Right lung (tissue), 5 donors: ENCODE measurements around the gene KRT3. TPM values are rescaled to one million over a fixed set of nuclear protein-coding genes. Genes with fewer than 3 reads are reported as not detected.
A peak's percentile ranks its signal among the peaks of the same experiment; 100 is the strongest.

ENCODE experiments used
- DNase-seq, 2 donors: peaks; one replicate each; pipeline ENCODE4 v3.0.0-alpha.2; 2013
- polyA plus RNA-seq, 5 donors: library from polyadenylated mRNA; unstranded; fragments of 120-200 nt; gene quantifications; one replicate each; pipeline versions ENCODE4 v1.2.1 to v1.2.3, GENCODE V29; 2013; ENCODE audit warnings: inconsistent platforms in 1 of 5, low replicate concordance in 1 of 5; ENCODE audit not compliant: insufficient read length in 5 of 5, insufficient read depth in 1 of 5

KRT3 gene
- polyA plus RNA-seq, 5 donors: not detected

DNA sequence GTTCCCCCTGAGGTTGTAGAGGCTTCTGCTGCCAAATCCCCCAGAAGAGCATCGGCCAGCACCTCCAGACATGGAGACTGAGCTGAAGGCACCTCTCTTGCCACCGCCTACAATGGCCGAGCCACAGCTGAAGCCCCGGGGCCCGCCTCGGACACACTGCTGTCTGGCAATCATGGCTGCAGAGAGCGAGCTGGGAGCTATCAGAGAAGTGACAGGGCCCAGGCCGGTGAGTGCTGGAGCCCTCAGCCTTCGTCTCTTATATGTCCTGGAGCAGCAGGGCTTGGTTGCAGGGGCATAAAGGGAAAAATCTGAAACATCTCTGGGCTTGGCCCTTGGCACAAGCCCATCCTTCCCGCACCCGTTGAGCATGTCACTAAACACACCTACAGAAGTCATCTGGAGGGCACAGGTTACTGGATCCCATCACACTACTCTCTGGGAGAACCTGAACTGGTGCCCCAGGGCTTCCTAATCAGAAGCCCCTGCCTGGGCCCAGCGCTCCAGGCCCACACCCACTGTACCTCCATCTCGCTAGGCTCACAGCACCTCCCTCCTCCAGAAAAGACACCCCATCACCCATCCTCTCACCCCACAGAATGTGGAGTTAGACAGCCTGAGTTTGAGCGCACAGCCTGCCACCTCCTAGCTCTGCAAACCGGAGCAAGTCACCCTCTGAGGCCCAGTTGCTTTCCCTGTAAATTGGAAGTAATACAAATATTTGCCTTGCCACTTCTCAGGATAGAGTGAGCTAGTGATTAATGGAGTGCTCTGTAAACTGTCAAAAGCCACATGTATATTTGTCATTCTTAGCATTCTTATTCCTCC lies 18.2 kb upstream of the KRT3 start, which contains the start of gene KRT4:
Gene KRT4 (minus strand): TSS at position 232 of the 825 bp plus-strand sequence. CDS start 58 bp downstream, at position 174.
- peak in 1 of 2 donors; percentile 44 for DNase-seq

DNA sequence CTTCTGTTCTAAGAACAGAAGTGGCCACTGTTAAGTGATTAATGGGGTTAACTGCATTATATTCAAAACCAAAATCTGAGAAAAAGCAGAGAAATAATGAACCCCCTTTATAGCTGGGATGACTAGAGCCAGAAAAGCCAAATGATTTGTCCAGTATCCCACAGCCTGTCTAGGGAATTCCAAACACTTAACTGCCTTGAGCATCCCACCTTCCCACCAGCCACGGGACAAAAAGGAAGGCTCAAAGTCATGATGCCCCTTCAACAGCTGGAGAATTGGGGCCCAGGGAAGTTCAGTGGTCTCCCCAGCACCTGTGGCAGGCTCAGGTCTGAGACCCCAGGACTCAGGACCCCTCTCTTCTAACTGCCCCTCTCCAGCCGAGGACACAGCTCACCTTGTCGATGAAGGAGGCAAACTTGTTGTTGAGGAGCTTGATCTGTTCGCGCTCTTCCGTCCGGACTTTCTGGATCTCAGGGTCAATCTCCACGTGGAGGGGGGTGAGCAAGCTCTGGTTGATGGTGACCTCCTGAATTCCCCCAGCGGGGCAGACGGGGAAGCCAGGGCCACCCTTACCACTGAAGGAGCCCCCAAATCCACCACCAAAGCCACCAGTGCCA lies 17.4 kb upstream of the KRT3 start:
- no peak for DNase-seq

DNA sequence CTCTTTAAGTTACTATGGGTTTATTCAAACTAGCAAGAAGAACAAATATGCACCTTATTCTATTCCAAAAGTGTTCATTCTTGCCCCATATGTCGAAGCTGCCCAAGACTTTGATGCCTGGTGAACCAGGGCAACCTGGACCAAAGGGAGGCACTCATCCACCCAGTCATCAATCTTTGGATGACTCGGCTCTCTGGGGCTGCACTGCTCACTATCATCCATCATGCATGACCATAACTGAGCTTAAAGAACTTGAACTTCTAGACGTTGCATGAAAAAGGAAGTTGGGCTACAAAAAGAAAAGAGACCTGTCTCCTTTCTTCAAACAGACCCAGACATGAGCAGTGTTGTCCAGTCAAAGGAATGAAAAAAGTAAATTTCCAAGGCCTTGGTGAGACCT lies 16.8 kb upstream of the KRT3 start:
- no peak for DNase-seq

DNA sequence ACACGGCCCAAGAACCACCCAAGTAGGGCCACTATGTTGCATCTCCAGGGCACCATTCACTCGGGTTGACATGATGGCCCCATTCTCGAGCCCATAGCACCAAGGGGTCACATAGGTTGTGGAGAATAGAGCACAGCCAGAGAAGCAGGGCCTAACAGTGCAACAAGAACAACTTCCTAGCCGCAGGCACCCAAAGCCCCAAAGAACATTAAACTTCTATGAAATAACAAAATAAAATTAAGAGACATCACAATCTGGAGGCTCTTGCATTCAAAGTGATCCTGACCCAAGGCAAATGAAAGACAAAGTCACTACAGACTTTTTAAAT lies 16.1 kb upstream of the KRT3 start:
- no peak for DNase-seq

DNA sequence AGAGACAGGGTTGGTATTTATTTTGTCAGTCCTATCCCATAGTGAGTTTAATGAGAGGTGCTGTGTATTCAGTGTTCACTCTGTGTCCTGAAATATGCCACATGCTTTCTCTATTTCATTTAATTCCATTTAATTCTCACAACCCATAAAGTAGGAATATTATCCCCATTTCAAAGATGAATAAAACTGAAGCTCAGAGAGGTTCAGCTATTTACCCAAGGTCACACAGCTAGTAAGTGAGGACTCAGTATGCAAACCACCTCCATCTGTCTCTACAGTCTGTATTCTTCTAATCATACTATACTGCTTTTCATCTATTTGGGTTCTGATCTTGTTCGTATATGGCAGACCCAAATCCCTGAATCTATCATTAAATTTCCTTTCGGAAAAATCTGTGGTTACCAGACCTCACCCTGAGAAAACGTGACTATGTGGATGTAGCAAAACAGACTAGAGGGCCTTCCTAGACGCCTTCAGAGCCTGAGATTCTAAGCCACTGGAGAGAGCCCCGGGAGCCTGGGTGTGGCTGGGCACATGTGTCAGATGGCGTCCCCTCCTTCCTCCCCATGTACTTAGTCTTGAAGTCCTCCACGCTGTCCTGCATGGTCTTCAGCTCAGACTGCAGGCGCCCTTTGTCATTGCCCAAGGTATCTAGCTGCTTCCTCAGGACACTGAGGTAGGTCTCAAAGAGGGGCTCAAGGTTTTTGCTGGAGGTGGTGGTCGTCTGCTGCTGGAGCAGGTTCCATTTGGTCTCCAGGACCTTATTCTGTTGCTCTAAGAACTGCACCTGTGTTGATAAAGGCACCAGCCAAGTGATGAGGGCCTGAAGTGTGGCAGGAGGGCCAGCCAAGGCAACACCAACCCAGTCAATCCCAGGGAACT lies 15.5 kb upstream of the KRT3 start:
- DNase-seq: no peak

DNA sequence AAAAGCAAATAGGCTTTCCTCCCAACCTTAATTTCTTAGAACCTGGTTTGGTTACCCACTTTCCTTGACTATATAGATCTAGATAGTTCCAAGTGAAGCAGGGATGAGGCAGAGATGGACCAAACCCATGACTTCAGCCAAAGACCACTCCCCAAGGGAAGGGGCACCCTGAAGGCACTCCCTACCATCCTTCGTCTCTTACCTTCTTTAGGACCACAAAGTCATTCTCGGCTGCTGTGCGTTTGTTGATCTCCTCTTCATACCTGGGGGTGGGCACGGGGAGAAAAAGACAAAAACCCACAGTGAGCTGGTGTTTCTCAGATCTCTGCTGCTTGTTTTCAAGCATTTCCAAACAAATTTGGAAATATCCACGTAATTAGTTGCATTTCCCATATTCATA lies 14.6 kb upstream of the KRT3 start:
- DNase-seq: no peak

DNA sequence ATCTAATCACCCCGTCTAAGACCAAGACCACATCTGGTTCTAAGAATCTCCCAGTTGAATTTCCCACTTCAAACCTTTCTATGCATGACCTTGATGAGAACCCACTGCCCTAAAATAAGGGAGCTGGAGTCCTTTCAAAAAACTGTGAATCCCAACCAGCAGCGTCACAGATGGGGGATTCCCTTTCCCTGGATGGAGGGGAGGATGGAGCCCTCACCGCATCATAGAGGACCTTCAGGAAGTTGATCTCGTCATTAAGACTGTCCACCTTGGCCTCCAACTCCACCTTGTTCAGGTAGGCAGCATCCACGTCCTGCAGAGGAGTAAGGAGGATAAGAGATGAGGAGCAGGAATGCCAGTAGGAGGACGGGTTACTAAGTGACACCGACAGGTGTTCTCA lies 13.2 kb upstream of the KRT3 start:
- no peak for DNase-seq

DNA sequence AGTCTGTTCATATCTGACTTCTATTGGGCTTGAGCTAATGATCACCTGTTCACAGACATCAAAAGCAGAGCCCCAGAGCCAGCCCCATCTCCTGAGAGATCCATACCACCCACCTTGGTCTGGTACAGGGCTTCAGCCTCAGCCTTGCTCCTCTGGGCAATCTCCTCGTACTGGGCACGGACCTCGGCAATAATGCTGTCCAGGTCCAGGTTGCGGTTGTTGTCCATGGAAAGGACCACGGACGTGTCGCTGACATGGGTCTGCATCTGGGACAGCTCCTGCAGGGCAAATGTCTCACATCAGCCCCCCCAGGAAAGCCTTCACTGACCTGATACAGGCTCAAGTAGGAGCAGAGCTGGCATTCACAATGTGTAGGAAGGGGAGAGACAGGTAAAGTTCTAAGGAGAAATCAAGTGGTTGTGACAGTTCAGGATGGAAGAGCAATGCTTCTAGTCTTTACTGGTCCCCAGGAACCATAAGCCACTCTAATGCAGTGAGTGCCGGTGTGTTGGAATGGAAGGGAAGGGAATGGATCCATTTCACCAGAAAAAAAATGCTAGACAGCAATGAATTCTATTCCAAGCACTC lies 12.8 kb upstream of the KRT3 start:
- no peak for DNase-seq

DNA sequence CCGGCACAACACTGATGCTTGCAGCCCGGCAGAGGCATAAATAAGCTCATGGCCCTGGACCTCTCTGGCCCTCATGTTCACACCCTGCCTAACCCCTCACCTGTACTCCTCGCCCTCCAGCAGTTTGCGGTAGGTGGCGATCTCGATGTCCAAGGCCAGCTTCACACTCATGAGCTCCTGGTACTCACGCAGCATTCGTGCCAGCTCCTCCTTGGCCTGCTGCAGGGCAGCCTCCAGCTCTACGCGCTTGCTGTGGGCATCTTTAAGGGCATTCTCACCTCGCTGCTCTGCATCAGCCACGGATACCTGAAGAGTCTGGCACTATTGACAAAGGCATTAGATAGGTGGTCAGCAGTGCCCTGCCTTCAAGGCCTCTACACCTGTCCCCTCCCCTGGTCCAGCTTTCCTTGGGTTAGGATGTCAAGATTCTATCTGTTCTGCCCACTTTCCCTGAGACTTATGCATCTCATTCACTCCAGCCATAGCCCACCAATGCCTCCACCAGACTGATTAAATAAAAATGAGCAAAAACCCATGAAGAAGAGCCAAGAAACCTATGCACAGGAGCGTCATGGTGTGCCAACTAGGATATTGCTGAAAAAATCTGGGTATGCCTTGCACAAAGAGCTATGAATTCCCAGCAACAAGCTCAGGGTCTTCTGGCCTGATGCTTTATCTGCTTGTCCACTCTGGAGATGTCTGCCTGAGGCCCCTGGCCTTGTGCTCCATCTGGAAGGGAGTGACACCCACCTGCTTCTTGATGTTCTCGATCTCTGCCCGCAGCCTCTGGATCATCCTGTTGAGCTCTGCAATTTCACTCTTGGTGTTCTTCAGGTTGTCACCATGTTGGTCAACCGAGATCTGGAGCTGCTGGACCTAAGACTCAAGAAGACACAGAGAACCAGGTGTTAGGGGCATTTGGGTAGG lies 11.9 kb upstream of the KRT3 start:
- DNase-seq: no peak

DNA sequence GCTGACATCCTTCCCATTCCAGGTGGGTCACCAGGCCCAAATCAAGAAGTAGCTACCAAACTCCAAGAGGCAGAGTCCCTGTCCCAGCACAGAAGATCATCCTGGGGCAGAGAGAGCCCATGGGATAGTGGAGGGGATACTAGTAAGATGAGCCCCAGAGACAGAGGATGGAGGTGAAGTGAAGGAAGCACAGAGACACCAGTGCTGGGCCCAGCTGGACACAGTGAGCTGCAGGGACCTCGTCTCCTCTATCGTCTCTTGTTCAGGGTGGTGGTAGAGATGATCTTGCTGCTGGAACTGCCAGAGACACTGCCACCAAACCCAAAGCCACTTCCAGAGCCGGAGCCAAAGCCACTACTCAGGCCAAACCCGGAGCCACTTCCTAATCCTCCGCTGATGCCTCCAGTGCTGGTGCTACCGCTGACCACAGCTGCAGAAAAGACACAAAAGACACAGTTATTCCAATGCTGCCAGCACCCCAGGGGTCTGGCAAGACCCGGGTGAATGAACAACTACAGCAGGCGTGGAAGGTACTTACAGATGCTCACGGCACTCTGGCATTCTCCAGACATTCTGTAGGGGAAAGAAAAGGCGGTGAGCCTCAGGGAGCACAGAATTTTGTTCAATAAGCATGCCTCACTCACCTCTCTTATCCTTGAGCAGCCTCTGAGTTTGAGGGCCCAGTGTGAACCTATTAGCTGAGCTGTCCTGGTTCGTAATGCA lies 11.1 kb upstream of the KRT3 start:
- DNase-seq: no peak

DNA sequence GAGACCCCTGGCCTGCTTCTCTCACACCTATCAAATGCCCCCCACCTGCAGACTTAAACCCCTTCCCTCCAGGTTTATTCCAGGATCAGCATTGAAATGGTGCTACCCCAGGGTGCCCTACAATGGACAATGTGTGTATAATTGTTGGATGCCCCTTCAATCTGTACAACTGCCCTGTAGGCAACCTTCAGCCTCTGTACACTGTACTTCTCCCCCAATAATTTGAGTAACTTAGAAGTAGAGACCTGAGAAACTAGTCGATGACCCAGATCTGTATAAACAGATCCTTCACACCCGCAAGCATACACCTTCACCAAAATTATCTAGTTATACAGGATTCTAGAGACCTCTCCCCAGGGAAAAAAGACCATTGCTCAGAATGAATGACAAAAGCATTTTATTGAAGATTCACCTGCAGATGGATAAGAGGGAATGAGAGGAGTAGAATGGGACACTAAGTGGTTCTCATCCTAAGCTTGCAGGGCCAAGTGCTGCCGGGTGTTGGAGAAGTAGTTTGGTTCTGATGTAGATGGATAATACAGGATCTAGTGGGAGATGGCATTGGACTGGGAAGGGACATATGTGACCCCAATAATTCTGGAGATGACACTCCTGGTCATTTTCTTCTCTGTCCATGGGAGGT lies 10.4 kb upstream of the KRT3 start:
- no peak for DNase-seq

DNA sequence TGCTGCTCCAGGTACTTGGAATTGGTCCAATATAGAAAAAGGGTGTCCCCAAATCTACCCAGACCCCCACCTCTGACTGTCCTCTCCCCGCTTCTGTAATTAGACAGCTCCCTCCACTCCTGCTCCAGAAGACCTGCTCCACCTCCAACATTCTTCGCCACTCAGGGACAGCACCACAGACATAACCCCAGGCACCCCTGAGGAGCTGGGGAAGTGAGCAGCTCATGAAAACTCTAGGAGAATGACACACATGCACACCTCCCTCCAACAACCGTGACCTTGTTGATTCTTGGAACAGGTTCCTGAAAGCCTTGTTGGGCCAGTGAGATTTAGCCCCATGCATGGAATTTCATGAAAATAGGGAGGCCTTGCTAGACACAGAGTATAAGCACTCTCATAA lies 9.8 kb upstream of the KRT3 start:
- no peak for DNase-seq

DNA sequence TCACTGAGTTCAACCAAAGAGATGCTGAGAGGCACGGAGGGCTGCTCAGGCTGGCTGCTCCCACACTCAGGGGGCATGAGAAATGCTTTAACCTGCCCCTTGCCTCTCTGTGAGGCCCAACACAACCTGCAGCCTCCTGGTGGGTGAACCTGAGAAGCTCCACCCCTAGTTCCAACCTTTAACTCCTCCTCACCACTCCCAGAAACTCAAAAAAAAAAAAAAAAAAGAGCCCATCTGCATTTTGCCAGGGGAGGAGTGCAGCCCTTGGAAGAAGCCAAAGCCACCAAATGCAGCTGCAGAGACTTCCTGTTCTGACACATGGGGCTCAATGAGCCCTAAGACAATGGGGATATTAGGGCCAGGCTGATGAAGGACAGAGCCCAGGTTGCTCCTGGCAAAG lies 9.1 kb upstream of the KRT3 start:
- no peak for DNase-seq

DNA sequence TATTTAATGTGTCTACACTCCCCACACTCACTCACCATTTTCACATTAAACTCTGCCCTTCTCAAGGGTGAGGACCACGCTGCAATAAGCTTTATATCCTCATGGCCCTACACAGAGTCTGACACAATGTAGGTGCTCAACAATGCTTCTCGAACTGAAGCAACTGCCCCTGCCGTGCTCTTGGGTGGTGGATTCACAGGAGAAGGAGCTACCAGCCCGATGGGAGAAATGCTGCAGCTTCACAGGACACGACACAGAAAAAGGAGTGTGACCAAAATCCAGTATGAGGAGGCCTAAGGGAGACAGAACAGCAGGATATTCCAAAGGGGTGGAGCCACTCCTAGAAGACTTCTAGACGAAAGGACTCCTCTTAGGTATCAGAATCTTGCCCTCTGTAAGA lies 6.5 kb upstream of the KRT3 start:
- DNase-seq: no peak

DNA sequence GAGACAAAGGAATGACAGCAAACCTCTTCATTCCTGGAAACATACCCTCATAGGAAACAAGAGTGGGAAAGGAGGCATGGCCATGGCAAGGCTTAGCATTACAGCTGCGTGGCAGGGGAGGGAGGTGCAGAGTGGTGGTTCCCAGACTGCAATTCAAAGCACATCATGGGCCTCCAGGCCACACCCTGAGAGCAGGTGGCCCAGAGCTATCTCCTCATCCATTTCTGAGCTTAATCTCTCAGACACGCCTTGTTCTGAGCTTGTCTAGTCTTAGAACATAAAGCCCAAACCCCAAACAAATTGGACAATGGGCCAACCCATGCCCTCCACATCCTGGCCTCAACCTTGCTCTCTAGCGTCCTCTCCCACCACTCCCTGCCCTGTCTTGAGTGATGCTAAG lies 5.9 kb upstream of the KRT3 start:
- no peak for DNase-seq

DNA sequence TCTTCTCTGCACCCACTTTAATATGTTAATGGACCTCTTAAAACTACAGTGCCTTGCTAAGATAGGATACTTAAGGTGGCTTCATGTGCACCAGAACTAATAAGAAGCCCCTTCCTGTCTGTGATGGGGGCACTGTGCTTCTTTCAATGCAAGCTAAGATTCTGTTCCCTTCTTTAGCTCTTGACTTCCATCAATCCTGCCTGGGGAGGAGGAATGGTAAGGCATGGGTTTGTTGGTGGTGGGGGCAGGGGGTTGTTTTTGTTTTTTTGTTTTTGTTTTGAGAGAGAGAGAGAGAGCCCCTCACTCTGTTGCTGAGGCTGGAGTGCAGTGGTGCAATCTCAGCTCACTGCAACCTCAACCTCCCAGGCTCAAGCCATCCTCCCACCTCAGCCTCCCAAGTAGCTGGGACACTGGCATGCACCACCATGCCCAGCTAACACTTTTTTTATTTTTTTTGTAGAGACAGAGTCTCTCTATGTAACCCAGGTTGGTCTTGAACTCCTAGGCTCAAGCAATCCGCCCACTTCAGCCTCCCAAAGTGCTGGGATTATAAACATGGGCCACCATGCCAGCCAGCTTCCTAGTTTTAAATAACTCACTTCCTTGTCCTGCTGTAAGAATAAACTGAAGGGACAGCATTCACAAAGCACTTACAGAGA lies 4.5 kb upstream of the KRT3 start:
- no peak for DNase-seq

DNA sequence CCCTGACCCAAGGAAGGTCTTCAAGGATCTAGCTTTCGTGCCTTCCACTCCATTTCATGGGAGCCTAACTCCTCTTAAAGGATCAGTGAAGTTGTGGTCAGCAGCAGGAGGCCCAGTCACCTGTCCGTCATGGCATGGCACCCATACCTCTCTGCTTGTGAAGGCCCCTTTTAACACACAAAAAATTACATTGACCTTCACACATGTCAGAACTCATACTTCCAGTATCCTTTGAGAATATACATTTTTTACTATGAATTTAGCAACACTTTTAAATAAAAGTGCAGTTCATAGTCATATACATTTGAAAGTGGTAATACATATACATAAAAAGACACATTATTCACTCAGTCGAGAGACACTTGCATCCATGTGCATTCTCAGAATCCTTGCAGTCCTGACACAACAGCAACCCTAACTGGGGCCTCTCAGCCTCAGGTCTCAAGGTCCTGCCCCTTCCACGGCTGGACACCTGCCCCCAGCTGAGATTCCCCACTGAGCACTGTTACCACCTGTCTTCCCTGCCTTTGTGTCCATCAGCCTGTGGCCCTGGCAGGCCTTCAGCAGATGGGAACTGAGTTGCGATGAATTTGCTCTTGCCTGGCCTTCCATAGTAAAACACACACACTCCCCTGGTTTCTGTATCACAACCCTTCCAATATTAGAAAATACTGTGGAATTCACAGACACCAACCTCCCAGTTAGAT lies 3.7 kb upstream of the KRT3 start:
- no peak for DNase-seq

DNA sequence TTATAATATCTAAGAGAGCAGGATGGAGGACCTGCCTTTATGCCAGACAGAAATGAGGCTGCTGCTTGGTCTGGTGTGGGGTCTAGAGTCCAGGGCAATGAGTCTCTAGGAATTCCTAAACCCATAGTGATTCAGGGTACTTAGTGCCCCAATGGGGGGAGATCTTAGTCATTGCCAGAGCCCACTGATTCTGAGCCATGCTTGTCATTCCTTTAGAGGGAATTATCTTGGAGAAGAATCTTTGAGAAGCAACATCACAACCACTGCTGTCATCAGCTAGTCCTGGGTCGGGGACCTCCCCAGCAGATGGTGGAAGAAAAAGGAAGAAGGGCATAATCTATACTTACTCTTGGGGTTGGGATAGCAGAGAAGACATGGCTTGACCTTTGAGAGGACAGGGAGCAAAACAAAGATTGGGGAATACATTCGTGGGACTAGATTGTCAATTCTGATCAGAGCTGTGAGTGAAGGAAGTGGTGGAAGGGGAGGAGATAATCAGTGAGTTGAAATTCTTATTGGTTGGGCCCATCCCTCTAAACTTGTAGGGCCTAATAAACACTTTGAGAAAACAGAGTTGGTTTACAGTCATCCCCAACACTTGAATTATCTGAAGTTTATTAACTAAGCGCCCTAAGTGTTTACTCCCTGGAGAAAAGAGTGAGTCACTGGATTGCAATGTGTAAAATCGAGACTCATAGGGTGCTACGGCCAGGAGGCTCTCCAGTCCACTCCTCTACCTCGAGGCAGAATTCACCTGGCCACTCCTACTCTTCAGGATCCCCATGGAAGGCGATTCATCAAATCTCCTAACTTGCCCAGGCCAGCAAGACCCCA lies 3.0 kb upstream of the KRT3 start:
- DNase-seq: no peak
